Endothelial cell of umbilical vein (primary cell): ENCODE data around the gene BLNK. TPM values are rescaled to one million over a fixed set of nuclear protein-coding genes. Genes with fewer than 3 reads are reported as not detected.

Experiments used
- BruUV-seq: library from RNA; stranded (reverse); fragments of 400-500 nt; replicated peaks from 2 replicates; lab custom pipeline; 2021; lab: Mats Ljungman, UMichigan
- CTCF ChIA-PET: fragments of 300-600, 350-600 bp; sonication (Branson Sonifier 250); formaldehyde crosslinking; loops from one replicate; lab custom pipeline; 2021; ENCODE audit warnings: antibody characterized with exemption, inconsistent platforms; lab: Charles Lee
- POLR2A ChIA-PET: fragments of 300-600, 350-600 bp; sonication (Branson Sonifier 250); formaldehyde crosslinking; loops from one replicate; lab custom pipeline; 2021; ENCODE audit warnings: antibody characterized with exemption, inconsistent platforms; lab: Charles Lee
- DNase-seq: peaks from one replicate; pipeline ENCODE4 v3.0.0-alpha.2; 2011; ENCODE audit warnings: low read depth, low spot score
- FAIRE-seq: peaks from 2 replicates; lab custom pipeline; 2011; peaks lifted over from hg19 to GRCh38; lab: Jason Lieb, UNC
- H2AFZ ChIP-seq: 2 replicates; pipeline ENCODE4 v1.6.0; 2012; ENCODE audit warnings: low read depth, low read length, control low read depth, inconsistent platforms
- H3K27ac ChIP-seq: 2 replicates; pipeline ENCODE4 v1.5.1; 2011; ENCODE audit warnings: low read depth, mild to moderate bottlenecking, control low read depth, low read length, moderate library complexity; ENCODE audit not compliant: insufficient read depth
- H3K27me3 ChIP-seq, 2 experiments: 2 replicates each; pipeline versions ENCODE4 v1.6.0 to v1.6.1; 2011; ENCODE audit warnings: low read length in 2 of 2, mixed read lengths in 1 of 2; ENCODE audit not compliant: control insufficient read depth in 2 of 2, insufficient read depth in 2 of 2
- H3K36me3 ChIP-seq, 2 experiments: 2 replicates in 1 of 2; 3 replicates in 1 of 2; pipeline ENCODE4 v1.5.1; 2011; ENCODE audit warnings: low read length in 2 of 2, mild to moderate bottlenecking in 1 of 2, moderate library complexity in 1 of 2; ENCODE audit not compliant: control insufficient read depth in 2 of 2, insufficient read depth in 2 of 2; ENCODE audit errors: extremely low read depth in 1 of 2
- H3K4me1 ChIP-seq: 3 replicates; pipeline ENCODE4 v1.5.1; 2011; ENCODE audit warnings: mild to moderate bottlenecking, low read length; ENCODE audit not compliant: control insufficient read depth, insufficient read depth; ENCODE audit errors: extremely low read depth
- H3K4me2 ChIP-seq: 2 replicates; pipeline ENCODE4 v1.6.1; 2011; ENCODE audit warnings: low read length, control low read depth, mixed read lengths; ENCODE audit not compliant: insufficient read depth
- H3K4me3 ChIP-seq, 3 experiments: fragments of 200-600 bp in 1 of 3; sonication (generic), shearing (Covaris generic) in 1 of 3; replicated peaks in 1 of 3; 2 replicates each; pipeline ENCODE4 v1.5.1; 2011 to 2016; ENCODE audit warnings: control low read depth in 3 of 3, low read length in 3 of 3, mild to moderate bottlenecking in 2 of 3, inconsistent platforms in 1 of 3, low read depth in 1 of 3, moderate library complexity in 1 of 3; ENCODE audit not compliant: insufficient read depth in 1 of 3
- H3K79me2 ChIP-seq: 2 replicates; pipeline ENCODE4 v1.6.0; 2012; ENCODE audit warnings: low read length, inconsistent platforms; ENCODE audit not compliant: control insufficient read depth, insufficient read depth
- H3K9ac ChIP-seq: replicated peaks from 2 replicates; pipeline ENCODE3; 2011; ENCODE audit warnings: low read length, control low read depth; ENCODE audit not compliant: insufficient read depth; ENCODE audit errors: extremely low read depth
- H3K9me1 ChIP-seq: replicated peaks from 3 replicates; pipeline ENCODE4 v1.6.0; 2011; ENCODE audit warnings: mild to moderate bottlenecking, low read length; ENCODE audit not compliant: control insufficient read depth, insufficient read depth; ENCODE audit errors: extremely low read depth
- H3K9me3 ChIP-seq: replicated peaks from 2 replicates; pipeline ENCODE4 v1.5.1; 2012; ENCODE audit warnings: low read length, inconsistent platforms; ENCODE audit not compliant: control insufficient read depth, insufficient read depth
- H4K20me1 ChIP-seq: replicated peaks from 2 replicates; pipeline ENCODE3; 2011; ENCODE audit warnings: mild to moderate bottlenecking, low read length; ENCODE audit not compliant: control insufficient read depth, insufficient read depth; ENCODE audit errors: extremely low read depth
- EZH2 ChIP-seq: IDR thresholded peaks from 2 replicates; pipeline ENCODE4 v1.6.1; 2012; ENCODE audit warnings: borderline replicate concordance, low read depth, mild to moderate bottlenecking, moderate library complexity, low read length, inconsistent platforms; ENCODE audit not compliant: severe bottlenecking
- FOS ChIP-seq: IDR thresholded peaks from 2 replicates; pipeline ENCODE4 v1.6.1; 2011; ENCODE audit warnings: mild to moderate bottlenecking, low read length, moderate library complexity, borderline replicate concordance; ENCODE audit not compliant: insufficient read depth
- GATA2 ChIP-seq: IDR thresholded peaks from 2 replicates; pipeline ENCODE4 v1.7.0; 2011; ENCODE audit warnings: low read depth, mild to moderate bottlenecking, moderate library complexity, mixed read lengths, low read length; ENCODE audit not compliant: insufficient read length, insufficient read depth
- JUN ChIP-seq: IDR thresholded peaks from 2 replicates; pipeline ENCODE4 v1.6.1; 2011; ENCODE audit warnings: borderline replicate concordance, low read depth; ENCODE audit not compliant: insufficient read length, insufficient read depth
- MYC ChIP-seq: IDR thresholded peaks from one replicate; pipeline ENCODE4 v1.6.1; 2011; ENCODE audit warnings: mild to moderate bottlenecking, low read depth, low read length
- POLR2A ChIP-seq: IDR thresholded peaks from 2 replicates; pipeline ENCODE4 v1.6.1; 2012; ENCODE audit warnings: low read depth, mild to moderate bottlenecking, control low read depth, low read length
- POLR2AphosphoS5 ChIP-seq: IDR thresholded peaks from 2 replicates; pipeline ENCODE4 v1.6.1; 2012; ENCODE audit warnings: low read depth, mild to moderate bottlenecking, control low read depth, low read length, moderate library complexity; ENCODE audit not compliant: insufficient read depth
- dilution Hi-C: fragments of 300-500 bp; cut with MboI; formaldehyde crosslinking; loops from one replicate; pipeline ENCODE4 v1.15.0; 2019; ENCODE audit warnings: low sequenced_read_pairs; ENCODE audit not compliant: extremely low pct_ligation_motif_present
- intact Hi-C: fragments of 100-400 bp; cut with micrococcal nuclease; formaldehyde crosslinking; loops from one replicate; pipeline ENCODE4 v1.10.0; 2022
- polyA plus RNA-seq, 4 experiments: library from polyadenylated mRNA; depleted of rRNA in 3 of 4; stranded (reverse) in 3 of 4; unstranded in 1 of 4; fragments of >200 nt; gene quantifications; 2 replicates each; pipeline versions ENCODE4 v1.2.1 to v1.2.3, GENCODE V29; 2011 to 2012; ENCODE audit warnings: missing spikeins in 1 of 4
- total RNA-seq: library from RNA; stranded (reverse); gene quantifications from 2 replicates; pipeline ENCODE4 v1.2.3, GENCODE V29; 2021
- TF ChIP-seq, protein P1 (sequence below): IDR thresholded peaks from 2 replicates; pipeline ENCODE4 v1.6.1; 2011; ENCODE audit not compliant: insufficient read depth, insufficient read length
- TF ChIP-seq, protein P2 (sequence below), 2 donors: IDR thresholded peaks; 1 replicate in 1 of 2; 2 replicates in 1 of 2; pipeline ENCODE4 v1.5.1; 2011; ENCODE audit warnings: low read length in 2 of 2, mild to moderate bottlenecking in 2 of 2, moderate library complexity in 2 of 2, control low read depth in 1 of 2, inconsistent platforms in 1 of 2, low read depth in 1 of 2; ENCODE audit not compliant: insufficient read depth in 1 of 2; ENCODE audit errors: extremely low read depth in 1 of 2

The BLNK gene
- total and polyA plus RNA-seq, 2 donors (not counting 3 experiments of a cell fraction or from before 2014, with no cell fraction given): not detected

GRCh38 chr10:96250349-96250748 is 21.0 kb downstream of the BLNK start:
- Histone ChIP-seq H3K79me2 (no peaks in the 10 kb centered on the region), H3K4me2 (no peak overlapping the region), H2AFZ (no peak overlapping the region), H4K20me1 (no peaks in the 10 kb centered on the region), H3K36me3 (no peaks in the 10 kb centered on the region), H3K9me1 (no peaks in the 10 kb centered on the region), H3K9me3 (no peaks in the 10 kb centered on the region), H3K27me3 (peaks cover 0 to 2% of the 10 kb centered on the region in 2 experiments), H3K27ac (no peak overlapping the region), H3K4me1 (no peaks in the 10 kb centered on the region), H3K9ac (no peak overlapping the region), H3K4me3 (no peak overlapping the region)
- dilution Hi-C loops: no loop called here
- no TSS peak for BruUV-seq
- POLR2A ChIA-PET: no interaction called here
- no peak for TF ChIP-seq GATA2
- TF ChIP-seq JUN: no peak
- TF ChIP-seq MYC: no peak
- TF ChIP-seq, protein P1, sequence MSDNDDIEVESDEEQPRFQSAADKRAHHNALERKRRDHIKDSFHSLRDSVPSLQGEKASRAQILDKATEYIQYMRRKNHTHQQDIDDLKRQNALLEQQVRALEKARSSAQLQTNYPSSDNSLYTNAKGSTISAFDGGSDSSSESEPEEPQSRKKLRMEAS: no peak
- TF ChIP-seq POLR2A: no peak
- no peak for TF ChIP-seq FOS
- no peak for TF ChIP-seq POLR2AphosphoS5
- TF ChIP-seq, protein P2, sequence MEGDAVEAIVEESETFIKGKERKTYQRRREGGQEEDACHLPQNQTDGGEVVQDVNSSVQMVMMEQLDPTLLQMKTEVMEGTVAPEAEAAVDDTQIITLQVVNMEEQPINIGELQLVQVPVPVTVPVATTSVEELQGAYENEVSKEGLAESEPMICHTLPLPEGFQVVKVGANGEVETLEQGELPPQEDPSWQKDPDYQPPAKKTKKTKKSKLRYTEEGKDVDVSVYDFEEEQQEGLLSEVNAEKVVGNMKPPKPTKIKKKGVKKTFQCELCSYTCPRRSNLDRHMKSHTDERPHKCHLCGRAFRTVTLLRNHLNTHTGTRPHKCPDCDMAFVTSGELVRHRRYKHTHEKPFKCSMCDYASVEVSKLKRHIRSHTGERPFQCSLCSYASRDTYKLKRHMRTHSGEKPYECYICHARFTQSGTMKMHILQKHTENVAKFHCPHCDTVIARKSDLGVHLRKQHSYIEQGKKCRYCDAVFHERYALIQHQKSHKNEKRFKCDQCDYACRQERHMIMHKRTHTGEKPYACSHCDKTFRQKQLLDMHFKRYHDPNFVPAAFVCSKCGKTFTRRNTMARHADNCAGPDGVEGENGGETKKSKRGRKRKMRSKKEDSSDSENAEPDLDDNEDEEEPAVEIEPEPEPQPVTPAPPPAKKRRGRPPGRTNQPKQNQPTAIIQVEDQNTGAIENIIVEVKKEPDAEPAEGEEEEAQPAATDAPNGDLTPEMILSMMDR (IDR thresholded peaks at IDR 0.05; ENCODE audit: extremely low read depth in 1 of 2, insufficient read depth in 1 of 2, low read depth in 1 of 2, low read length in 2 of 2): no peak
- no peak for TF ChIP-seq EZH2
- intact Hi-C loops: no loop called here
- CTCF ChIA-PET: interaction anchor here (1.1 kb wide), 1 partner anchor 21 kb away, joined by 4 read pairs; no protein-coding TSS in a partner anchor
- FAIRE-seq: no peak
- no peak for DNase-seq
